ENCODE results near the gene ATF5. TPM values are rescaled to one million over a fixed set of nuclear protein-coding genes. Genes with fewer than 3 reads are reported as not detected.
A peak's percentile ranks its signal among the peaks of the same experiment; 100 is the strongest.

Gene ATF5
- total RNA-seq, 1 donor from 2014 or later, result 18.1 TPM

DNA sequence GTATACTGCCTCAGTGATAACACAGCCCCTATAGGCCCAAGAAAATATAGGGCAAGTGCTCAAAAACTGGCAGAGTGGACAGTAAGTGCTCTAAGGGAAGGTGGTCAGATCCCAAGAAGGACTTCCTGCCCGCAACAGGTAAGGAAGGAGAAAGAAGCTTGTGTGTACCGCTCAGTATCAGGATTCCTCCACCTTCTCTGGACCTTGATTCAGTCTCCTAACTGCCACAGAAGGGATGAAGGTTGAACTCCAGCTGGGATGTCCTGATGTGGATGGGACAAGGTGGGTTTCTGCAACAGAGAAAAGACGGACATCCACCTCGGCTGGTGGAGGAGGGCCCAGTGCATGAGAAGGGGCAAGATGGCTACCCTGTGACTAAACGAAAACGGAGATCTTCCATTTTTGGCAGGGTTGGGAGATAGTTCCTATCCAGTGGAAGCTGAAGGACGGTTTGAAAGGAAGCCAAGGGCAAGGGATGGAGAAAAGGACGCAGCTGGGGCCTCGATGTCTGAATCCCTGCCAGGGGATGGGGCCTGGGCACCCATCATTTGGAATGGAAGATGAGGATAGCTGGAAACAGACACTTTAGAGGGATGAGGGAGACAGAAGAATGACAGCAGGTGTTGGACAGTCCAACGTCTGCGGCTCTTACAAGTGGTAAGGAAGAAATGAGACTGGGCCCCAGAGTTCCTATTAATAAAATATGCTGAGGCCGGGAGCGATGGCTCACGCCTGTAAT lies 1.3 kb upstream of the ATF5 start:
- Mint-ChIP-seq H3K27ac (peak overlapping the region; percentile 60), H3K4me3 (peak overlapping the region; percentile 98), H3K27me3 (no peaks in the 10 kb centered on the region), H3K4me1 (ENCODE audit: unreplicated experiment) (peaks cover 20% of the 10 kb centered on the region), H3K9me3 (peaks cover 4% of the 10 kb centered on the region), H3K36me3 (peaks cover 21% of the 10 kb centered on the region)
- TF ChIP-seq, protein P1, sequence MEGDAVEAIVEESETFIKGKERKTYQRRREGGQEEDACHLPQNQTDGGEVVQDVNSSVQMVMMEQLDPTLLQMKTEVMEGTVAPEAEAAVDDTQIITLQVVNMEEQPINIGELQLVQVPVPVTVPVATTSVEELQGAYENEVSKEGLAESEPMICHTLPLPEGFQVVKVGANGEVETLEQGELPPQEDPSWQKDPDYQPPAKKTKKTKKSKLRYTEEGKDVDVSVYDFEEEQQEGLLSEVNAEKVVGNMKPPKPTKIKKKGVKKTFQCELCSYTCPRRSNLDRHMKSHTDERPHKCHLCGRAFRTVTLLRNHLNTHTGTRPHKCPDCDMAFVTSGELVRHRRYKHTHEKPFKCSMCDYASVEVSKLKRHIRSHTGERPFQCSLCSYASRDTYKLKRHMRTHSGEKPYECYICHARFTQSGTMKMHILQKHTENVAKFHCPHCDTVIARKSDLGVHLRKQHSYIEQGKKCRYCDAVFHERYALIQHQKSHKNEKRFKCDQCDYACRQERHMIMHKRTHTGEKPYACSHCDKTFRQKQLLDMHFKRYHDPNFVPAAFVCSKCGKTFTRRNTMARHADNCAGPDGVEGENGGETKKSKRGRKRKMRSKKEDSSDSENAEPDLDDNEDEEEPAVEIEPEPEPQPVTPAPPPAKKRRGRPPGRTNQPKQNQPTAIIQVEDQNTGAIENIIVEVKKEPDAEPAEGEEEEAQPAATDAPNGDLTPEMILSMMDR (conservative IDR thresholded peaks at IDR 0.05), result no peak
- DNase-seq (ENCODE audit: extremely low spot score, unreplicated experiment), result no peak

DNA sequence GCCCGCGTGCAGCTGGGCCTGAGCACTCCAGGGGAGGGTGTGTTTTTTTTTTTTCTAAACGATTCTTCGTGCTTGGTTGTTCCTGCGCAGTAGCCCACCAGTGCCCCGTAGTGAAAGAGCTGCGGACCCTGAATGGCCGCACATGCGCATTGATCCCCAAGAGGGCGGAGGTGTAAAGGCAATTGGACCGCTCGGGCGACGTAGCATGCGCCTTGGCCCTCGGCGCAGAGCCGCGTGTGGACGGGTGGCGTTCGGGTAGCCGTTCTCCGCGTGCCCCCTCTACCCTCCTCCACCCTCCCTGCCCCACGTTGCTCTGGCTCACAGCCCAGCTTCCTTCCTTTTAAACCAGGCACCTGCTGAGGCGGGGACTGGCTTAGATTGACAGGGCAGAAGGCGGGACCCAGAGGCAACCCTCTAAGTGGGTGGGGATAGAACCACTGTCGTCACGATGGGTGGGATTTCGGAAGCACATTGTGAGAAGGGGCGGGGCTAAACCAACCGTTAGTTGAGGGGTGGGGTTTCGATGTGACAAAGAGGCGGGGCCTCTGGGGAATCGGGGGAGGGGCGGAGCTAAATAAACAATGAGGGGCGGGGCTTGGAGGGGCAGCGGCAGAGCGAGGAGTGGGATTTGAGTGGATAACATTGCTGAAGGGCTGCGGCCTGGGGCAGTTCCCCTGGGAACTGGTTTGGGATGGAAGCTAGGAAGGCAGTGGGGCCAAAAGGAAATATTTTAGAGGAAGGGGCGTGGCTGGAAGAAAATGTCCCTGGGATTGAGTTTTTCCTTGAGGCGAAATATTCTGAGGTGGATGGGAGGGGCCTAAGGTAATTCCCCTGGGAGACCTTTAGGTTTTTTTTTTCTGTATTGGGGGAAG lies 842 bp downstream of the ATF5 start:
- no peaks in the 10 kb centered on the region for H3K27me3 Mint-ChIP-seq
- H3K36me3 Mint-ChIP-seq, result peaks cover 25% of the 10 kb centered on the region
- peak overlapping the region; percentile 98 for H3K4me3 Mint-ChIP-seq

GRCh38 chr19:49930483-49931011 lies 1.5 kb downstream of the ATF5 start:
- TF ChIP-seq, protein P1 (conservative IDR thresholded peaks at IDR 0.05), result no peak
- Mint-ChIP-seq H3K4me3 (peak overlapping the region; percentile 98), H3K36me3 (peaks cover 25% of the 10 kb centered on the region), H3K4me1 (ENCODE audit: unreplicated experiment) (peaks cover 20% of the 10 kb centered on the region), H3K27me3 (no peaks in the 10 kb centered on the region), H3K9me3 (peaks cover 4% of the 10 kb centered on the region), H3K27ac (peak overlapping the region; percentile 100)
- no peak for DNase-seq (ENCODE audit: extremely low spot score, unreplicated experiment)

More for the DNA sequence above, 842 bp downstream of the ATF5 start:
- Mint-ChIP-seq H3K9me3 (peaks cover 4% of the 10 kb centered on the region), H3K27ac (peak overlapping the region; percentile 100), H3K4me1 (ENCODE audit: unreplicated experiment) (peaks cover 20% of the 10 kb centered on the region)
- TF ChIP-seq, protein P1 (conservative IDR thresholded peaks at IDR 0.05), result peak; percentile 39
- peak; percentile 93 for DNase-seq (ENCODE audit: extremely low spot score, unreplicated experiment)

DNA sequence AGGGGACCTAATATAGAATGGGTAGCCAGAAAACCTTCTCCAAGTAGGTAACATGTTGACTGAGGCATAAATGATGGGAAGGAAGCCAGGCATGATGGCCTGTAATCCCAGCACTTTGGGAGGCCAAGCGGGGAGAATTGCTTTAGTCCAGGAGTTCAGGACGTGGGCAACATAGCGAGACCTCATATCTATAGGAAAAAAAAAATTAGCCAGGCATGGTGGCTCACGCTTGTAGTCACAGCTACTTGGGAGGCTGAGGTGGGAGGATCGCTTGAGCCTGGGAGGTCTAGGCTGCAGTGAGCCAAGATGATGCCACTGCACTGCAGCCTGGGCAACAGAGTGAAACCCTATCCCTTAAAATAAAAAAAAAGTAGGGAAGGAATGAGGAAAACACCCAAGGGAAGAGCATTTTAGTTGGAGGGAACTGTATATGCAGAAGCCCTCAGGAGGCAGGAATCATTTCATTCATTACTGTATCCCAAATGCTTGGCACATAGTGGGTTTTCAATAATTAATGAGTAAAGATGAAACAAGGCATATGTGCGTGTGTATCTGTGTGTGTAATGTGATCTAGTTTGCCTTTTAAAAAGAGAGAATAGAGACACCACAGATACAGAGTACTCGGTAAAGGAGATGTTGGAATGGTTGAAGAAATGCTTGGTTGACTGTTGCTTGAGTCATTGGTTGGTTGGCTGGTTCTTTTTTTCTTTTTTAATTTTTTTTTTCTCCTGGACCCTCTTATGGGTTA lies 2.5 kb downstream of the ATF5 start:
- Mint-ChIP-seq H3K36me3 (peaks cover 25% of the 10 kb centered on the region), H3K27me3 (peaks cover 4% of the 10 kb centered on the region), H3K4me3 (peak overlapping the region; percentile 51), H3K4me1 (ENCODE audit: unreplicated experiment) (peaks cover 20% of the 10 kb centered on the region), H3K27ac (no peak overlapping the region), H3K9me3 (peaks cover 4% of the 10 kb centered on the region)
- DNase-seq (ENCODE audit: extremely low spot score, unreplicated experiment), result no peak
- TF ChIP-seq, protein P1 (conservative IDR thresholded peaks at IDR 0.05), result no peak

DNA sequence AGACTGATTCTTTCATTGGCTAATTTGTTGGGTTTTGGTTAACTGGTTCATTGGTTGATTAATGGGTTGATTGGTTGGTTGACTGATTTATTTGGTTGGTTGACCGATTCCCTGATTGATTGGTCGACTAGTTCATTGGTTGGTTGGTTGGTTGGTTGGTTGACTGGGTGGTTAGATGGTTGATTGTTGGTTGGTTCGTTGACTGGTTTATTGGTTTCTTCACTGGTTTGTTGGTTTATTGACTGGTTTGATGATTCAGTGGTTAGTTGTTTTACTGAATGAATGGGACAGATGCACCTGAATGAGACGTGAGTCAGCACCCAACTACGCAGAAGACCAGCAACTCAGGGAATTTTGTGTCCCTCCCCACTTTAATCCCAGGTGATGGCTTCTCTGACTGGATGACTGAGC lies 3.0 kb downstream of the ATF5 start:
- Mint-ChIP-seq H3K4me3 (peak overlapping the region; percentile 3), H3K27ac (no peak overlapping the region), H3K9me3 (peaks cover 4% of the 10 kb centered on the region), H3K36me3 (peaks cover 25% of the 10 kb centered on the region), H3K27me3 (peaks cover 4% of the 10 kb centered on the region), H3K4me1 (ENCODE audit: unreplicated experiment) (peaks cover 20% of the 10 kb centered on the region)
- TF ChIP-seq, protein P1 (conservative IDR thresholded peaks at IDR 0.05), result no peak
- no peak for DNase-seq (ENCODE audit: extremely low spot score, unreplicated experiment)

Data from type B pancreatic cell (in vitro differentiated cells).